HG03575 (cell line): ENCODE data around the gene RCOR1.
"Not testable (repeated sequence)": the region's sequence is repeated elsewhere in the genome, so short reads cannot be mapped to it uniquely, and the experiment has no call there.

Source experiments
- ATAC-seq: cut with Tn5 transposase; IDR thresholded peaks from one replicate; pipeline ENCODE4 v1.9.1; 2021; ENCODE audit not compliant: unreplicated experiment, insufficient number of reproducible peaks, low FRiP score; ENCODE audit errors: extremely low read depth

The RCOR1 gene

GRCh38 chr14:102619012-102619411, 26.6 kb downstream of the RCOR1 start:
- ATAC-seq: not testable (repeated sequence)

GRCh38 chr14:102620413-102620812, 28.0 kb downstream of the RCOR1 start:
- ATAC-seq: no peak

- ATAC-seq: no peak
These were observed 29.9 kb downstream of the RCOR1 start for GRCh38 chr14:102622262-102622885.

- ATAC-seq: no peak
These were observed 32.2 kb downstream of the RCOR1 start for GRCh38 chr14:102624666-102625065.

GRCh38 chr14:102625564-102626296, 33.3 kb downstream of the RCOR1 start:
- ATAC-seq: no peak

GRCh38 chr14:102626530-102626929, 34.1 kb downstream of the RCOR1 start:
- ATAC-seq: no peak

- ATAC-seq: no peak
These were observed 36.6 kb downstream of the RCOR1 start for GRCh38 chr14:102629011-102629444.

- no peak for ATAC-seq
These were observed 37.4 kb downstream of the RCOR1 start for GRCh38 chr14:102629808-102630350.

- ATAC-seq: no peak
These were observed 38.0 kb downstream of the RCOR1 start for GRCh38 chr14:102630405-102630804.

GRCh38 chr14:102630881-102631280, 38.4 kb downstream of the RCOR1 start:
- no peak for ATAC-seq

GRCh38 chr14:102633906-102634595, 41.6 kb downstream of the RCOR1 start:
- ATAC-seq: no peak

- not testable (repeated sequence) for ATAC-seq
These were observed 47.2 kb downstream of the RCOR1 start for GRCh38 chr14:102639611-102640010.

- no peak for ATAC-seq
These were observed 52.1 kb downstream of the RCOR1 start for GRCh38 chr14:102644523-102644922.

- no peak for ATAC-seq
These were observed 53.4 kb downstream of the RCOR1 start for GRCh38 chr14:102645746-102646440.

- no peak for ATAC-seq
These were observed 54.2 kb downstream of the RCOR1 start for GRCh38 chr14:102646615-102647014.

GRCh38 chr14:102652194-102652593, 59.7 kb downstream of the RCOR1 start:
- no peak for ATAC-seq

GRCh38 chr14:102654298-102654697, 61.8 kb downstream of the RCOR1 start:
- ATAC-seq: no peak

- ATAC-seq: no peak
These were observed 62.7 kb downstream of the RCOR1 start for GRCh38 chr14:102655137-102655536.

- ATAC-seq: no peak
These were observed 67.3 kb downstream of the RCOR1 start for GRCh38 chr14:102659797-102660196.
